NT2/D1 (cell line): ENCODE results near the gene DOCK1.

Source experiments
- SUZ12 ChIP-seq: IDR thresholded peaks from 2 replicates; pipeline ENCODE4 v1.6.1; 2011; ENCODE audit not compliant: insufficient read length, insufficient read depth; ENCODE audit errors: extremely low read depth
- YY1 ChIP-seq: IDR thresholded peaks from 2 replicates; pipeline ENCODE4 v1.6.1; 2011; ENCODE audit not compliant: insufficient read length, insufficient read depth
- ZNF274 ChIP-seq: IDR thresholded peaks from 2 replicates; pipeline ENCODE4 v1.6.1; 2011; ENCODE audit warnings: mild to moderate bottlenecking, low read depth, low read length

- no peak for TF ChIP-seq YY1
- TF ChIP-seq ZNF274, result no peak
- no peak for TF ChIP-seq SUZ12
Observed at GRCh38 chr10:127314797-127315196, 409.6 kb downstream of the DOCK1 start.
